Occipital lobe (tissue), 2 donors: ENCODE measurements around the gene RASA3. TPM values are rescaled to one million over a fixed set of nuclear protein-coding genes. Genes with fewer than 3 reads are reported as not detected.

ENCODE experiments used
- DNase-seq: peaks from one replicate; lab custom pipeline; 2025; lab: John Stamatoyannopoulos, UW
- total RNA-seq: library from RNA; depleted of rRNA; stranded (reverse); fragments of >200 nt; gene quantifications from one replicate; pipeline ENCODE4 v1.2.3, GENCODE V29; 2014

The RASA3 gene
- total RNA-seq, 1 donor from 2014 or later = 14.2 TPM

DNA sequence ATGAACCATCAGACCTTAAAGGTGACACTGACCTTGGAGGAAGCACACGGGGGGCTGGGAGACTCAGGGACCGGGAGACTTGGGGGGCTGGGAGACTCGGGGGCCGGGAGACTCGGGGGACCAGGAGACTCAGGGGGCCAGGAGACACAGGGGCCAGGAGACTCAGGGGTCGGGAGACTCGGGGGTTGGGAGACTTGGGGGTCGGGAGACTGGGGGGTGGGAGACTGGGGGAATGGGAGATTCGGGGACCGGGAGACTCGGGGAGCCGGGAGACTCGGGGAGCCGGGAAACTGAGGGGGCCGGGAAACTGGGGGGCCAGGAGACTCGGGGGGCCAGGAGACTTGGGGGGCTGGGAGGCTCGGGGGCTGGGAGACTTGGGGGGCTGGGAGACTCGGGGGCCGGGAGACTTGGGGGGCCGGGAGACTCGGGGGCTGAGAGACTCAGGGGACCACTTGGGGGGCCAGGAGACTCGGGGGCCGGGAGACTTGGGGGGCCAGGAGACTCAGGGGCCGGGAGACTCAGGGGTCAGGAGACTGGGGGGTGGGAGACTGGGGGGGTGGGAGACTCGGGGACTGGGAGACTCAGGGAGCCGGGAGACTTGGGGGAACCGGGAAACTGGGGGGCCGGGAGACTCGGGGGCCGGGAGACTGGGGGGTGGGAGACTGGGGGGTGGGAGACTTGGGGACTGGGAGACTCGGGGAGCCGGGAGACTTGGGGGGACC, 62.9 kb downstream of the RASA3 start:
- no peak for DNase-seq

DNA sequence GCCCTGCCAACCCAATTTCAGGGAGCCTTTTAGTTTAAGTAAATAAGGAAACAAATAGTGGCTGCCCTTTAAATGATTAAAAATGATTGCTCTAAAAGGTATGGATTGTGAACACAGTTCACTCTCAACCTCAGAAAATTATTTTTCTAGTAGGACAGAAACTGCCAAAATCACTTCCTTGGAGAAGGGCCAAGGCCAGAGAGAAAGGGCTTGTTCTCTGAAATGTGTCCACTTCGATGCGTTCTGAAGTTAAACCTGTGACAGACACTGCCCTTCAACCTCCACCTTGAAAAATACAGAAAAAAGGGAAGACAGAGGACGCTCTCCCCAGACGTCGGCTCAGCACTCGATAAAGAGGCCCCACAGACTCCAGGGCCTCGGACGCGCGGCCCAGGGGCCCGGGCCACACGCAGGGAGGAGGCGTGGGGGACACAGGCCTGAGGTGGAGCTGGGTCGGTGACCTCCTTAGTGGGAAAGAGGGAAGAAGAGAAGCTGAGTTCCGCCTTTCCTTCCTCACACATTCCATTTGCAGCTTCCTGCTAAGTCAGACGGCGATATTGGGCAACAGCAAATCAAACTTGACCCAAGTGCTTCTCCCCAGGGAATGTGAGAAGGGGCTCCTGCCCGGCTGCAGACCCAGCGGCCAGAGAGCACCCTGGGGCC, 63.6 kb downstream of the RASA3 start:
- DNase-seq = no peak

DNA sequence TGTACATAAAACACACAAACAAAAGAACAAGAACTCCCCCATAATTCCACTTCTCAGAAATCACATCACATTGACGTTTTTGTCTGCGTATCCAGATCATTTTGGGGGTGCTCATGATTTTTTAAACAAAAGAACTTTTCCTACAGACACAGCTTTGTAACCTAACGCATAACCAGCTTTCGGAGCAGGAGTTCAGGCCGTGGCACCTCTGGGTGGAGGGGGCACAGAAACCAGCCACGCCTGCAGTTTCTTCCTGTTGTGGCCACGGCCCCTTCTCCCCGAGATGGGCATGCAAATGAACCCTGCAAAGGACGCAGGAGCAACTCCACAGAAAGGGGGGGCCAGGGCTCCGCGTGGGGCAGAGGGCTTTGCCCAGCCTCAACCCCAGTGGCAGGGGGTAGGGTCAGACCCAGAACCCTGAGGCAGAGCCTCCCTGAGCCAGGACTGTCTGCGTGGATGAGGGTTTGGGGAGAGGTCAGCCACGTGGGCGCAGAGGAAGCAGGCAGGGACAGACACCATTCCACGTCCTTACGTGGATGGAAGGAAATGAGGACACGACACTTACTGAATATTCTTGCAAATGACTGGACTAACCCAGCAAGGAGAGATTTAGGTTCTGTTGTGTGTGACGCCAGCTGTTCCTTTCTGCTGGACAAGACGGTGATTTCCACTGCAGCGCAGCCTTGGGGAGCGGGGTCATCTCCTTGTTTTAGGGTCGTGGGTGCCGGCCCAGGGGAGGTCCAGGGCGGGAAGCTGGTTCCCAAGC, 64.4 kb downstream of the RASA3 start:
- DNase-seq = no peak

DNA sequence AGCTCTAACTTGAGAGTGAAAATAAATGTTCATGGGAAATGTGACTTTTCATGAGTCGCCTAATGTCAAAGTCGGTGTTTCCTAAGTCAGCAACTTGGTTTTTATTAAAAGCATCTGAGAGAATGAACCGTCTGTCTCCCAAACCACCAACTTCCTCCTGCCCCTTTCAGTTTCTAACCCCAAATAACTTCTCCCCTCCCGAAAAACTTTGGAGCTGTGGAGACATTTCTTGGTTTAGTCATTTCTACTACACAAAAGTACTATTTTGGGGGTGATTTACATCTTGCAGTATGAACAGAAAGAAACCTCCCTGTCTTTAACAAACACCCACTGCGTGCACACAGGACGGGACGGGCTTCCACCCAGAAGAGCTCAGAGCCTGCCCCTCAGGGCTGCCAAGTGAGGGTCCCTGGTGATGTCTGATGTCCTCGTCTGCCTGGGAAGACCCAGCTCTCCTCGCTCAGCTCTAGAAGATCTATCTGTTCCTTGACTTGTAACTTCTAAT, 65.0 kb downstream of the RASA3 start:
- no peak for DNase-seq

DNA sequence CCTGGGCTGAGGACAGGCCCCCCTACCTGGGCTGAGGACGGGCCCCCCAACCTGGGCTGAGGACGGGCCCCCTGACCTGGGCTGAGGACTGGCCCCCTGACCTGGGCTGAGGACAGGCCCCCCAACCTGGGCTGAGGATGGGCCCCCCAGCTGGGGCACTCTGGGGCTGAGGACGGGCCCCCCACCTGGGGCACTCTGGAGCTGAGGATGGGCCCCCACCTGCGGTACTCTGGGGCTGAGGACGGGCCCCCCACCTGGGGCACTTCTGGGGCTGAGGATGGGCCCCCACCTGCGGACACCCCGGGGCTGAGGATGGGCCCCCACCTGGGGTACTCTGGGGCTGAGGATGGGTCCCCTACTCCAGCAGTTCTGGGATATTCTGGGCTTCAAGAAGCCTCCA, 65.5 kb downstream of the RASA3 start:
- DNase-seq = no peak

DNA sequence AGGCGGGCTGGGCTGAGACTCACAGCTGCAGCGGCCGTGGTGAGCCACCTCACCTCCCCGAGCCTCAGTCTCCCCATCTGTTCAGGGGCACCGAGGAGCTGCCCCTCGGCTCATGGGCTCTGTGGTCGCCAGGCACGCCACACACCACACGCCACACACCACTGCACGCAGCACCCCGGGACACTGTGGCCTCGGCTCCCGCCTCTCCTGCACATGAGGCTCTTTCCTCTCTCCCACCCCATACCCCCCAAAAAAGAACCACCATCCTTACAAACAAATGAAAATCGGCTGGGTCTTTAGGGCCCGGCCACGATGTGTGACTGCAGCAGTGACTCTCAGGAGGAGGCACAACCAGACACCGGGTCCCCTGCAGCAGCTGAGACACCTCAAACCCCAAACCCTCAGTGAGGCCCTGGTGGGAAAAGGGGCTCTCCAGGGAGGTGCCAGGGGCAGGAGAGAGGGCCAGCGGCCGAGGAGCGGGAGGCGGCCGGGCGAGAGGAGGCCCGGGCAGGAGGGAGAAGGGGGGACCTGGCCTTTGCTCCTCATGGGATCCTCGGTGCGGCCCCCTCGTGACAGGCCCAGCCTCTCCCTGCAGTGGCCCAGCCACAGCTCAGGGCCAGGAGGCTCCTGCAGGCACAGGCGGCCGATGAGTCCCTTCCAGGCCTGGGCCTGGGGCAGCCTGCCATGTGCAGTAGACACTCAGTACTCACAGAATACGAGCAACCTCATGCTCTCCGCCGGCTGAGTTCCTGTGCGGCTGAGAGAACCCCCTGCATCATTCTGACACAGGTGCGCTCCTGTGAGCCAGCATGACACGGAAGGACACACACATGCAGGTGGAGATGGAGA, 66.3 kb downstream of the RASA3 start:
- no peak for DNase-seq

DNA sequence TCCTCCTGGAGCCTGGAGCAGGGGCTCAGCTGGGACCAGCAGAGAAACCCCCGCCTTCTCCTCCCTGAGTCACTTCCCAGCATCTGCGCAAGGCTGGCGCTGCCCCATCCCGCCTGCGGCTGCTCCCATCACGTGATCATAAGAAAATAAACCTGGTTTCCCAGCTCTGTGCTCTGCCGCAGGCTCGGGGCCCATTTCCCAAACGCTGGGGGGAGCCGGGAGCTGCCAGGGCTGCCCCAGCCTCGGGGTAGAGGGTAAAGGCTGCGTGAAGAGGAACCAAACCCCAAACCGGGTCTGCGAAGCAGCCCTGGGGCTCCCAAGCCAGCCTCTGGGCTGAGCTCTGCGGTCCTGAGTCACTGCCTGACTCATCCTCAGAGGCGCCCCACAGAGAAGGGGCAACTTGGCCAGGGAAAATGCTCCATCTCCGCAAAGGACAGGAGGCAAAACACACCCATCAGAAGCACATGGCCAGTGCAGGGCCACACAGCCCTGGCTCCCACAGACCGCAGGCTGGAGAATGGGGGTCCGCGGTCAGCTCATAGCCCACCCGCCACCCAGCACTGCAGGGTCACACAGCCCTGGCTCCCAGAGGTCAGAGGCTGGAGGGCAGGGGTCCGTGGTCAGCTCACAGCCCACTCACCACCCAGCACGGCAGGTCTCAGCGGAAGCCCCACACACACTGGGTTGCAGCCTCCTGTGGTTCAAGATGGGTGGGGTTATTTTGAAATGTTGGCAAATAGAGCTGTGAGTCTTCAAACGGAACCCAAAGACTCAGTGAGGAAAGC, 67.1 kb downstream of the RASA3 start:
- DNase-seq = peak; percentile 95

DNA sequence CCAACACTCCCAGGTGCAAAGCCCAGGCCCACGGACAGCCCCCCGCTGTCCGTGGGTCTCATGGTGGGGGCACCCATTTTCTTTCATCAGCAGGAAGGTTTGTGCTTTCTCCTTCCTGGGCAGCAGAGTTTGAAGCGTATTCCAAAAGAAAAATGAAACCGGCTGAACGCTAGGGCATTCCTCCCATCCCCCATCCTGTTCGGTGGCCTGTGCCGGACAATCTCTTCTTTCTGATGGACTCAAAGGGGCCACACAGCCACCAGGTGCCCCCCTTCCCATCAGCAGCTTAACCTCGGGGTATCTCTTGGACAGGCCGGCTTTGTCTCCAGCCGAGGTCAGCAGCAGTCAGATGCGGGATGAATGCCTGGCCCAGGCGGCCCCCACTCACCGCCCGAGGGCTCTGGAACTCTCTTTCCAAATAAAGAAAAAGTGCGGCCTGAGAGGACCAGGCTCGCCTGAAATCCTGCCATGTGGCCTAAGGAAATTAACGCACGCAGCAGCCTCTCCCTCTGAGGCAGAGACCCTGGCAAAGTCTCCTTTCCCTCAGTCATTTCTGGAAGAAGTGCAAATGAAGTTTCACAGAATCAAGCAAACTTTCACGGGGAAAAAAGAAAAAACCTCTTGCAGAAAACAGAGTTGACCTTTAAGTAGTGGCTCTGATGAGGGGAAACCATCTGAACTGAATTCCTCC, 67.8 kb downstream of the RASA3 start:
- DNase-seq = peak; percentile 73

DNA sequence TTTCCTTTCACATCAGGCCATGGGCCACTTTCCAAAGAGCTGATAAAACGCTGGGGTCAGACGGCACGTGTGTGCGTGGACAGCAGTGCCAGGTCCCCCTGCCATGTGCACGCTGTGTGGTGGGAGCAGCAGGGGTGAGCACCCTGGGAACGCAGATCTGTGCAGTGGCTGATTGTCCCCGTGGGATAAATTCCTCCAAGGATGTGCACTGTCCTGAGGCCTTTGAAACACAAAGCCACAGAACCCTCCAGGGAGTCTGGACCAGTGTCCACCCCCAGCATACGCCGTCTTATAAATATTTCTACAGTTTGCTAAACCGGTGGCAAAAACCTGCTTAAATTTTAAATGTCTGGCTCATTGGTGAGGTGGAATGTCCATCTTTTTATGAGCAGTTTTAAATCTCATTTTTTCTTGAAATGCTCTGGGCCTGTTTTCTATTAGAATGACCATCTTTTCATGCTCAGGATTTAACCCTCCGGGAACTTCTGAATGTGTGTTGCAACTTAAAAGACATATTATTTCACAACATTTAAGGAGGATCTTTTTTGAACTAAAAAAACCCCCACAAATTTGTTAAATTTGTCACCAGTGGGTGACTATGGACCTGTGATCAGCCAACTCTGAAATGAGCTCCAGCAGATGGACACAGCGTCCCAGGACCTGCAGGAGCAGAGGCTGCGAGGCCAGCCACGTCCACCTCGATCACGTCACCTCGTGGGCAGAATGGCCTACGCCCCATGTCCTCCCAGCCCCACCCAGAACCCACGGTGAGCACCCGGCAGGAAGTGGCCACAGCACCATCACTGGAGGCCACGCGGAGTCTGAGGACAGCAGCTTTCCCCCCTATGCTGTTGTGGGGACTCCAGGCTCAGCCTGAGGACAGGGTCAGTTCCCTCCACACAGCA, 68.6 kb downstream of the RASA3 start:
- DNase-seq = no peak

DNA sequence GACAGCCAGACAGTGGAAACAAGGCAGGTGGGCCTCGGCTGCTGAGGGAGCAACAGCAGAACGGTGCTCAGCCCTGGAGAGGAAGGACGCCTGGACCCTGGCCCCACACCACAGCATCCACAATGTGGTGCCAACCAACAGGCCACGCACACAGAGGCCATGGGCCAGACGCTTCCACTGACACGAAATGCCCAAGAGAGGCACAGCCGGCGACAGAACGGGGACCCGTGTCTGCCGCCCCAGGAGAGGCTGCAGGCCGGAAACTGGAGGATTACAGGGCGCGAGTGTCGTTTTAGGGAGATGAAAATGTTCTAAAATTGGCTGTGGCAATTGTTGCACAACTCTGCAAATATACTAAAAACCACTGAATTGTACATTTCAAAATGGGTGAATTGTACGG, 69.7 kb downstream of the RASA3 start:
- no peak for DNase-seq

DNA sequence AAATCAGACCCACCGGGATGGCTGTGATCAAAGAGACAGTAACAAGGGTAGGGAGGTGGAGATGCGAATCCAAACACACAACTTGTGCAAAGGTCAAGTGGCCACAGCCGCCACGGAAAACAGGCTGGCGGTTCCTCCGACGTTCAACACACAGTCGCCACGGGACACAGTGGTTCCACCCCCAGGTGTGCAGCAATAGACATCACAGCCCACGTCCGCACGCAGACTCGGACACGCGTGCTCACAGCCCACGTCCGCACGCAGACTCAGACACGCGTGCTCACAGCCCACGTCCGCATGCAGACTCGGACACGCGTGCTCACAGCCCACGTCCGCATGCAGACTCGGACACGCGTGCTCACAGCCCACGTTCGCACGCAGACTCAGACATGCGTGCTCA, 70.1 kb downstream of the RASA3 start:
- DNase-seq = no peak

DNA sequence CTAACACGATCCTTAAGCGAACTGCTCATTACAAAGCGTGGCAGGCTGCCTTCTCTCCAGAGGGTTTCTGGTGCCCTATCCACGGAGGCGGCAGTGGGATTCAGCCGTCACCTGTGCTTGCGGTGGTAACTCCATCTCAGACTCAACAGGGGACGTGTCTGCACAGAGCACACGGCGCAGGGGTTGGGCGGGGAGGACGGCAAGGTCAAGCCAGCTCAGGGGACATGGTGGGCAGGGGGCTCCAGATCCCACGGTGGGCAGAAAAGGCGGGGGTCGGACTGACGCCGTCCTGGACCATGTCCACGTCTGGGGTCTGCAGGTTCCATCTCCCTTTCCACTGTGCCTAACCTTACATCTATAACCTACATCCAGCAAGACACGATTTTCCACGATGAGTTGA, 70.7 kb downstream of the RASA3 start:
- DNase-seq = no peak

DNA sequence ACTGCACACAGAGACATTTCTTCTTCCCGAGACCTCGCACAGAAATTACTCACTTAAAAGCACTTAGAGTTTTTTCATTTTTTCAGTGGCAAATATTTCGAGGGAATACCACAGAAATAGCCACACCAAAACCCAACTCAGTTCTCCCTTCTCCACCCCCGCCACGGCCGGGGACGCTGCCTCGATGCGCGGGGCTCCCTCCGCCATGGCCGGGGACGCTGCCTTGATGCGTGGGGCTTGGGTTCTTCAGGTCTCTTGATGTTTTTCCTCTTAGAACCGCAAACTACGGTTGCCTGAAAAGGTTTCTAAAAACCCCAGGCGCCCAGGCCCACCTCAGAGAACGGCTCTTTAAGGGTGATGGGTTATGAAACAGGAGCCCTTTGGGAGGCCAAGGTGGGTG, 71.4 kb downstream of the RASA3 start:
- DNase-seq = no peak

DNA sequence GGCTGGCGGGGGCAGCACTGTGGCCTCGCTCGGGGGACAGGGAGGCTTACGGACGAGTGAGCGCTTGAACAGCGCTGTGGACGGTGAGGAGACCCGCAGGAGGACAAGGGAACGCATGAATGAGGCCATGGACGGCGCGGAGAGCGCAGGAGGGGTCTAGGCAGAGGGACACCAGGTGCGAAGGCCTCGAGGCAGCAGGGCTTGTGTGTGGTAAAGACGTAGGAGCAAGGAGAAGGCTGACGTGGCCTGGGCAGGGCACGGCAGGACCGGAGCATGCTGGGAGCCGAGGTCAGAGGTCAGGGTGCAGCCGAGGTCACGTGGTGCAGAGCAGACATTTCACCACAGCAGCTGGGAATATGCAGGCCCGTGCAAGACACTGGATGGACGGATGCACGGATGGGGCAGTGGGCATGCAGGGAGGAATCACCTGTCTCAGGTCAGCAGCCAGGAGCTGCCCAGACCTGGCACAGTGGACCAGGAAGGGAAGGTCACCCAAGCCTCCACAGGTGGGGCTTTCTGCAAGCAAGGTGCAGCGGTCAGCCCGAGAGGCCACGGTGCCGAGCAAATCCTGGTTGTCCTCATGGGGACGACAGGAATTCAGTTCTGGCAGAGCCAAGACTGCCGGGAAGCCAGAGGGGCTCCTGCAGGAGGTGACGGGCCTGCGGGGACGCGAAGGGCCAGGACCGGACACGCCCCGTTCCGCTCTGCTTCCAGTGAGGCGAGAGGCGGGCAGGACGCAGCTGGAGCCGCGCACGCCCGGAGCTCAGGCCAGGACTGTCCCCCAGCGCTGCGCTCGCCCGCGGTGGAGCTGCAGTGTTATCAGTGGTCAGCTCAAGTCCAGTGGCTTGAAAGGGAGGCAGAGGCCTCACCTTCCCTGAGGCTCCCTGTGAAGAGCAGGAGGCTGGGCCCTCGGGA, 72.2 kb downstream of the RASA3 start:
- DNase-seq = no peak

DNA sequence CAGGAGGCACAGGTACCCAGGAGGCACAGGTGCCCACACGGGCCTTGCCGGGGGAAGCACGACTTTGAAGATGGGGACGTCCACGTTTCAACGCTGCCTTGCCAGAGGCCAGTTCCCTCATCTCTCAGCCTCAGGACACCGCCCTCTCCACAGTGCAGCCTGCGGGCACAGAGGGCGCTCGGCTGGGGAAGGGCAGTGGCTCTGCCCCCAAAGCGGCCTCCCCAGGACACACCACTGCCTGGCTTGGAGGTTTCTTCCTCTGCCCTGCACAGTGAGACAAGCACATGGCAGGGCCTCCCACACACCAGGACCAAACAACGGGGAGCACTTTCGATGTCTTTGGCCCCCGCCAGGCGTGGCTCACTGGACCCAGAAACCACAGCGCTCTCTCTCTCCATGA, 73.0 kb downstream of the RASA3 start:
- no peak for DNase-seq

DNA sequence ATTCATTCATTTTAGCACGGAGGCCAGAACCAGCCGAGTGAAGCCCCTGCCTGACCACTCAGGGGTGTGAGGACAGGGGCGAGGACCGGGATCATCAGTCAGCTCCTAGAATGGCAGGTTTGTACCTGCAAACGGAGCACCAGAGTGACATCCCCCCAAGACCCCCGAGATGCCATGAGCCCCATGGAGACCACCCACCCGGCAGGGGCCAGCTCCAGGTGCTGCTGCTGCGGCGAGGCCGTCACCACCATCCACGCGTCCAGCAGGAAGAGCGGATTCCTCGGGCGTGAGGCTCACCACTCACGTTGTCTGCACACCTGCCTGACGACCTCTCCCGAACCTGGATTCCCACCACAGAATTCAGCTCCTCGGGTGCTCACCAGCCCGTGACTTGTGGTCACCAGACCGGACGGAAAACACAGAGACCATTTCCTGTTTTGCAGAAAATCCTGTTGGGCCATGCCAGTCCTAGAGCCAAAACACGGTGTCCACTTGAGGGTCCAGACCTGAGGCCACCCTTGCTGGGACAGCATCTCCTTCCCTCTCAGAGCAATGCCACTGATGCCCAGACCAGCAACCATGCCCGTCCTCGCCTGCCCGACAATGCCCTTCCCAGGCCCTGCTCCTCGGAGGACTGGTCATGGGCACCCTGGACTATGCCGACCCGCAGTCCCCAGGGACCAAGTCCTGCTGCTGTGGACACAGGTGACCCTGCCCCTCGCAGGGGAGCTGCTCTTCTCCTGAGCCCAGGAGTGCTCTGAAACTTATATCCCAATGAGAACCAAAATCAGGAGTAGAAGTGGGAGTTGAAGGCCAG, 74.2 kb downstream of the RASA3 start:
- DNase-seq = no peak
